ENCODE data around the gene MRPL40.

The MRPL40 gene

DNA sequence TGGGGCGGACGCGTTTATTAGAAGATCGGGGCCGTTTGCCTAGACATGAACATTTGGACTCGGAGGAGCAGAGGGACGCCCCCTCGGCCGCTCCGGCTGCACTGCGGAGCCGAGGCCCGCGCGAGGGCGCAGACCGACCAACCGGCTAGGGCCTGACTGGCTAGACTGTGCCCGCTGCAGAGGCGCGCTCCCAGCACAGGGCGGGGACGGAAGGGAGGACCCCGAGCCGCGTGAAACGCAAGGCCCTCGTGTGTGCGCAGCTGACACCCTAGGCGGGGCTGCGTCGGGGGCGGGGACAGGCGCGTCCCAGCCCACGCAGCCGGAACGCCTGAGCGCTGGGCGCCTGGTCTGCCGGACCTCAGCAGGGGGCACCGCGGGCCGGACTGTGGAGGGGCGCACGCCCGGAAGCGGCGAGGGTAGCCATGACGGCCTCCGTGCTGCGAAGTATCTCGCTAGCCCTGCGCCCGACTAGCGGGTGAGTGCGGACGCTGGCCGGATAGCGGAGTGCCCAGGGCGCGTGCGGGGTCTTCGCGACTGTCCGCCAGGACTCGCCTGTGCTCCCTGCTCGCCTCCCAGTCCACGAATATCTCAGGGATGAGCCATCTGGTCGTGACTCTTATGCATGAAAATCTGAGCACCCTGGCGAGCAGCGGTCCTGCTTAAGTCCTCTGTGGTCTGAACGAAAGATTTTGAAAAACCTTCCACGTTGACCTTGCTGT lies at the start of gene MRPL40:
Gene MRPL40 (plus strand): TSS at position 413 of the 719 bp plus-strand sequence. CDS start 10 bp downstream, at position 423.
- DNase-seq, result no peak

DNA sequence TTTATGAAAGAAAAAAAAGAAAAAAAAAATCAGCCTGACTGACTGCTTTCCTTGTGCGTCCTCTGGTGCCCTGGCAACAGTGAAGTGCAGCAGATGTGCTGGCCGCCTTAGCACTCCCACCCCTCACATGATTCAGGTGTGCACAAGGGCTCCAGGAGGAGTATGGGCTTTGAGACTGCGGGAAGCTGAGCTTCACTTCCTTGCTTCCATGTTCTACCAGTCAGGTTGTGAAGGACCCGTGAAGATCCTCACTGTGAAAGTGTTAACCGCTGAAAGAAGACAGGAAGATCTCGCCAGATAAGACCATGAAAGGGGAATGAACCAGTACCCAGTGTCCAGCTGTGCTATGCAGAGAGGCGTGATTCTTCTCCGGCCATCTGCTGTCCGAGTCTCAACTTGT lies 49.1 kb upstream of the MRPL40 start:
- no peak for DNase-seq

DNA sequence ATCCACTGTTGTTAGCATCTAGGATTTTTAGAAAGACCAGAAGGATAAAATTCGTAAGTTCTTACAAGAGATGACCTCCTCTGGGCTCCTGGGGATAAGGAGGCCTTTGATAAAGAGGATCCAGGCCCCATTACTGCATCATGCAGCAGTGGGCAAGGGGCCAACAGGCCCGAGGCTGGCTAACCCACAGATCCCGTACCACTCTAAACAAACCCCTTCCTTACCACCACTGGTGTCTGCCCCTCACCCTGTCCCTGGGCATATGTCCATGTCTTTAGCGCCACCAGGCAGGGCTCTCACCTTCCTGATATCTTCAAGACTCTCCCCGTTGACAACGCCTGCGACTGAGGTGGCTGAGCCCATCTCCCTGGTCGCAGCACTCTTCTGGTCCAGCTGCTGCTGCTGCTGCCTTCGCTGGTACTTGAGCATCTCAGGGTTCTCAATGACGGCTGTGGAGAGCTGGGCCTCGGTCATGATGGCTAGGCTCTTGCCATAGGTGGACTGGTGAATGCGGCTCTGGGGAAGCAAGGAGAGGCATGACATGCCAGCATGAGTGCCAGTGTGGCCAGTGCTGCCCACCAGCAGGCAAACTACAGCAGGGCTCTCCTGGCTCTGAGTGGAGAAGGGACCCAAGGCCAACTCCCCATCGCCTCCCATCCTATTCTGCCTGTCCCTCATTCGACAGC lies 47.0 kb upstream of the MRPL40 start:
- no peak for DNase-seq

DNA sequence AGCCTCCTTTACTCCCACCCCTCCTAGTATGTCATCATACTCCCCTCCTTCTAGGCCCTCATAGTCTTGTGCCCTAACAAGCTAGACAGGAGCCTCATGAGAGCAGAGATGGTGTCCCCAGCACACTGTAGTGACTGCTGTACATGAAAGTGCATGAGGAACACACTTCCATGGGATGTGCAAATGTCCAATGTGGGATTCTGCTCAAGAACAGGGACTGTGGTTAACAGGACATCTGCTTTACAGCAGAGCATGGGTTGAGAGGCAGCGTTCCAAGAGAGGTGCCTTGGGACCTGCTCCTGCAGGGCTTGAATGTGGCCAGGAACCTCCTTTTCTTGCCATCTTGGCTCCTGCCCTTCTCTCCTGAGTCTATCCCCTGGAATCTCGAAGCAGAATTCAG lies 46.1 kb upstream of the MRPL40 start:
- DNase-seq, result no peak

DNA sequence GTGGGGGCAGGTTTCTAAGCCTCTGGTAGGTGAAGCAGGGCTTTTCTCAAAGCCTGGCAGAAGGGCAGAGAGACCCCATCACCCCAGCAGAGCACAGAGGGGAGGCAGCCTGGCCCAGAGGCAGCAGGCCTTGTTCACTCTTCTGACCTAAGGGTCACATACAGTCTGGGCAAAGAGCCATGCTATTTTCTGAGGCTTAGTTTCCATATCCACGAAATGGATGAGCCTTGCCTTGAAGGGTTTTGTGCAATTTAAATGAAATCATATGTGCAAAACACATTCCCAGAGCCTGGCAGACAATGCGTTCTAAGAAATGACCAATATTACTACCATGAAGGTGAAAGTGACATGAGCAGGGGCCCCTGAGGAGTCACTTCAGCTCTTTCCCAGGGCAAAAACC lies 45.3 kb upstream of the MRPL40 start:
- no peak for DNase-seq

DNA sequence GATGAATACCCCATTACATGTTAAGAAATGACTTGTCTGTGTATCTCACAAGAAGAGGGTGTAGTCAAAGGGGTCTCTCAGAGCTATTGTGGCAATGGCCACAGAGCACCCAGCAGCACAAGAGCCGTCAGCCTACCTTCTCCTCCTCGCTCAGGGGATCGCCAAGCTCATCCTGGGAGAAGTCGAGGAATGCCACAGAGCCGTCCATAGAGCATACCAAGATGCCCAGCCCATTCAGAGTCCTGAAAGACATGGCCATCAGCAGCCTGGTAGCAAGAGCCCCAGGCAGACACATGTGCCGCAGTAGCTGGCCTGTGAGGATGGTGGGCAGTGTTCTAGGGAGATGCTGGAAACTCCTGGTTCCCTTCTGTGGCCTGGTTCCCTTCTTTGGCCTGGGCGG lies 44.8 kb upstream of the MRPL40 start:
- DNase-seq, result no peak

DNA sequence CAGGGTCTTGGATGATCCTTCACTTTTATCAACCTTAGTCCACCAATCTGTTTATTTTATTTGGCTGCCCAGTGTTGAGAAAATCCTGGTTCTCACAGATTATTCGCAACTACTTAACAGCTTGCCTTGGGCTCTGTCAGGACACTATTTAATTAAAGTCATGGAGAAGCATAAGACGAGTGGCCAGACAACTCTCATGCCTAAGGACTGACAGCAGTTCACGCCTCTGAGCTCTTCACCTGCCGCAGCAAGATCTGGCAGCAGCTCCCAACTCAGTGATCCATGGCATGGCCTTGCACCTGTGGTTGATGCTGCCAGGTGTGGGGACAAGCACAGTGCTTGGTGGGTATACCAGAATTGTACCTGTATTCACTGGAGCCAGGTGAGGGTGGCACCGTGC lies 38.6 kb upstream of the MRPL40 start:
- no peak for DNase-seq

DNA sequence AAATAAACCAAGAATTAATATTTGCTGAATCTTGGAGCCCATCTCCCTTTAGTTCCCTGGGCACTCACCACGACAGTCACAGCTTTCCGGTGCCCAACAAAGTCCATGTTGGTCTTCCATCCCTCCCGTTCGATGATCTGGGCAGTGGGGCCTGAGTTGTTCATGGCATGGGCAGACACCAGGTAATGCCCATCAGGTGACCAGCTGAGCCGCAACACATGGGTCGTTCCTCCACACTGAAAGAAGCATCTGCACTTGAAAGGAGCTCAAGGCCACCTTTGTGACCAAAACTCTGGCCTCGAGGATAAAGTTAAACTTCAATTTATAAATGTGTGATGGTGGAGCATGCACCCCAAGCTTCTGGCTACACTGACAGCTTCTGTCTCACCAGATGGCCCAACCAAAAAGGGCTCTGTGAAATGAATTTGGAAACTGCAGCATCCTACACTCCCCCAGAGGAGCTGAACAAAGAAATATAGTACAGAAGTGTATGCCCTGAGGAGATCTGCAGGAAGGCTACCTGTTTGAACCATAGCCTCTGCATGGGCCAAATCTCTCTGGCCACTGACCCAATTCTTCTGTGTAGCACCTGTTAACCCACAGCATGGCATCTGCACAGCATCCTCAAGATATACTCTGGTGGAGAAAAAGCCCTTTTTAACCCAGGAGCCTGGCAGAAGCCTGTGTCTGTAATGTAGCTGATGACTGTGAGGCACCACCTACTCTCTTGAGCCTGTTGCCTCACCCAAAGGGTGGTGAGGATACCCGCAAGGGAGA lies 37.9 kb upstream of the MRPL40 start:
- DNase-seq, result no peak

DNA sequence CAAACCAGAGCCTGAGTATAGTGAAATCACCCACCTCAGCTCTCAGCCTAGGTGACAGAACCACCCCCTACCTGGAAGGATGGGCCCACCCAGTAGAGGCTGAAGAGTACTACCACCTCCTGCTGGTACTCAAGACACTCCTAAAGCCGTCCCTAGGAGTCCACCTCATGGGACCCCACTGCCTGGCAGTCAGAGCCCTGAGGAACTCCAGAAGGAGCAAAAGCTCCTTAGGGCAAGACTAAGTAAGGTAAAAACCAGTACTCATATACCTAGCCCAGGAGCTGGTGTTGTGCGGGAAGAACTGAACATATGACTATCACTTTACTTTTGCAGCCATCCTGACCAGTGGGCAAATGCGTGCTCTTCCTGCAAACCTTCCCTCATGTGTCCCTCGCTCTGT lies 37.1 kb upstream of the MRPL40 start:
- DNase-seq, result no peak

DNA sequence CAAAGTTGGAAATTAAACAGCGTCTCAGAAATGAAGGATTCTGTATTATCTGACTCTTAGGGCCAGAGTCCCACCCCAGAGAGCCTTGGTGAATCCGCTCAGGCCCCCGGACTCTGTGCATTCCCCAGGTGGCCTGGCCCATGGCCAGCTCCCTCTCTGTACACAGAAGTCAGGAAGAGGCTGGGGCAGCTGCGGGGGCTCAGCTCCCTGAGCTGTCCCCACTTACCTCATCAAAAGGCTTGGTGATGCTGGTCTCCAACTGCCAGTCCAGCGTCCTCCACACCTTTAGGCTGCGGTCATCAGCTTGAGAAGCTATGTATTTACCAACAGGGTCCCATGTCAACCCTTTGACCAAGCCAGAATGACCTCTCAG lies 35.8 kb upstream of the MRPL40 start:
- no peak for DNase-seq

DNA sequence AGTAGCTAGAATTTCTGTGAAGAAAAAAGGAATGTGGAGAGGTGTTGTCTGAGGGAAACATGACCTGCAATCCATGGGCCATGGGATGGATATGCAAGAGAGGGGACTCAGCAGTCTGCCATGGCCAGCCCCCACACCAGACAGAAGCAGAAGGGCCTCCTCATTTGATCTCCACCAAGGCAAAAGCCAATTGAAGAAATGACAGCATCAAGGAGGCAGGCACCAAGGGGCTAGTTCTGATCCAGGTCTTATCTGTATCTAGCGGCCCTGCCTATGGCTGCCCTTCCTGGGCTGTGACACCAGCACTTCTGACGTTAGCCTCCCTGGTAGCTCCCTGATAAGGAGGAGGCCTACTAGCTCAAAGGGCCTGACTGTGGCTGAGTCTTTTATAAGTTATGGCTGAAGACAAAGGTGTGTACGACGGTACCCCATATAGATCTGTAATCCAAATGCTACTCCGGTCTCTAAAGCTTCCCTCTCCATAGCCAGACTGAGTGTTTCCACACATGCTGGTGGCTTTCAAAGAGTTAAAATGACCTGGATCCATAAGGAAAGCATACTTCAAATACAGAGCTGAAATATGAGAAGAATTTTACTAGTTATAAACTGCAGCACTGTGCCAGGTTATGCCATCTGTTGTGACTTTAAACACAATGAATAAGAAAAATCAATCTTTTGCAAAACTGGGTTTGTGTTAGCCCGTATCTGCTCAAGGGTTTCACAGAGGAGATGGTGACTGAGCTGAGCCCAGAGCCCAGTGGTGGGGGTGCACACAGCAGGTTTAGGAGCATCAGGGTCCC lies 35.2 kb upstream of the MRPL40 start:
- DNase-seq, result no peak

DNA sequence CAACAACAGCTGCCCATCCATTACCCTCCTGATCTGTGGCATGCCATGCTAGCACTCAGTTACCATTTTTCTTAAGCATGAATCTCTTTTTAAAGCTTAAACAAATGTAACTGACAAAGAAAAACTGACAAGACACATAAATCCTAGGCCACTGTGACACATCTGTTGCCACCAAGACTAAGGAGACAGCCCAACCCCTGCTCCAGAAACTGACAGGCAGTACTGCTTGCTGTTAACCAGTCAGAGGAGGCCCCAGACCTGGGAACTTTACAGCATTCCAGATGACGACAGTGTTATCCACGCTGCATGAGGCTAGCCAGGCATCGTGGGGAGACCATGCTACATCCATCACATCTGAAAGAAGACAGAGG lies 34.6 kb upstream of the MRPL40 start:
- no peak for DNase-seq

DNA sequence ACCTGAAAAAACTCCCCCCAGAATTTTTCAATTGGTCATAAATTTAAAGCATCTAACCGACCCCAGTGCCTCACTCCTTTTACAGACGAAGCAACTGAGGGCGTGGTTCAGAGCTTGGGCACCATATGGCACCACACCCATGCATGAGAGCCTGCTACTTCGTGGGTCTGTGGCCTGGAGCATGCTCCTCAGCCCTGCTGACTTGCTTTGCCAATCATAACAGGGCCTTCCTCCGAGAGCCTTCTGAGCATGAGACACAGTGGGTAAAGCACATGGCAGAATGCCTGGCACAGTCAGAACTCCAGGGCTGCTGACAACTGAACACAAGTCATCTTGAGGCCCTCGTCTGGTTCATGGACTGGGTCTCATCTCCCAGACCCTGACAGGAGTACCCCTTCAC lies 34.1 kb upstream of the MRPL40 start:
- no peak for DNase-seq

DNA sequence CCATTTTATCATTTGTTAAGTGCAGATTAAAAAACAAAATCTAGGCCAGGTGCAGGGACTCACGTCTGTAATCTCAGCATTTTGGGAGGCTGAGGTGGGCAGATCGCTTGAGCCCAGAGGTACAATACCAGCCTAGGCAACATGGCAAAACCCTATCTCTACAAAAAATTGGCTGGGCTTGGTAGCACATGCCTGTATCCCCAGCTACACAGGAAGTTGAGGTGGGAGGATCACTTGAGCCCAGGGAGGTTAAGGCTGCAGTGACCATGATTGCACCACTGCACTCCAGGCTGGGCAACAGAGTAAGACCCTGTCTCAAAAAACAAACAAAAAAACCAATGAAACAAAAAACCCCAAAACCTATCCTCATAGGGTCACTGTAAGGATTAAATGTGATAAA lies 33.7 kb upstream of the MRPL40 start:
- no peak for DNase-seq

DNA sequence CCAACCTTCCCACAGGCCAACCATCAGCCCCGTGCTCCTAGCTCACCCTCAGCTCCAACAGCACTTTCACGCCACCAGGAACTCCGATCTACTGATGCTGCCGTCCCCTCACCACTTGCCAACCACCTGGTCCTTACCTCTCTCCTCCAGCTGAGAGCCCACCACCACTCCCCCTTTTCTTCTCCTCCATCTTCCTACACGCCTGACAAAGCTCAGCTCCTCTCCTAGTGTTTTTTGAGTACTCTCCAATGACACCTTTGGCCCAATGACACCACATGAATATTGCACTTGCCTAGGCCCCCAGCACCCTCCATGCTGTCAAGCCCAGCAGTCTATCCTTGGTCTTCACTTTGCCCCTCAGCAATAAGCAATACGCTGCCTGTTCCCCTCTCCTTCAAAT lies 31.5 kb upstream of the MRPL40 start:
- no peak for DNase-seq

DNA sequence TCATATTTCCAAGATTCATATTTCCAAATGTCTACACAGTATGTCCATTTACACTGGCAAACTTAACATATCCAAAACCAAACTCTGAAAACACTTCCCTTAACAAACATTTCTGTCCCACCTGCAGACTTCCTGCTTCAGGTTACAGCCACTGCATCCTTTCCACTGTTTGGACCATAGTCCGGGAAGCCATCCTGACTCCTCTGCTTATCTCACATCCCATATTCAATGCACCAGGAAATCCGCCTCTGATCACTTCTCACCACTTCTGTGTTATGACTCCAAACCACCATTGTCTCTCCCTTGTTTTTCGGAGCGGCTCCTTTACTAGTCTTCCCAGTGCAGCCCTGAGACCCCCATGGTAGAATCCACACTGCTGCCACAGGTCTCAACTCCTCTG lies 30.9 kb upstream of the MRPL40 start:
- no peak for DNase-seq

DNA sequence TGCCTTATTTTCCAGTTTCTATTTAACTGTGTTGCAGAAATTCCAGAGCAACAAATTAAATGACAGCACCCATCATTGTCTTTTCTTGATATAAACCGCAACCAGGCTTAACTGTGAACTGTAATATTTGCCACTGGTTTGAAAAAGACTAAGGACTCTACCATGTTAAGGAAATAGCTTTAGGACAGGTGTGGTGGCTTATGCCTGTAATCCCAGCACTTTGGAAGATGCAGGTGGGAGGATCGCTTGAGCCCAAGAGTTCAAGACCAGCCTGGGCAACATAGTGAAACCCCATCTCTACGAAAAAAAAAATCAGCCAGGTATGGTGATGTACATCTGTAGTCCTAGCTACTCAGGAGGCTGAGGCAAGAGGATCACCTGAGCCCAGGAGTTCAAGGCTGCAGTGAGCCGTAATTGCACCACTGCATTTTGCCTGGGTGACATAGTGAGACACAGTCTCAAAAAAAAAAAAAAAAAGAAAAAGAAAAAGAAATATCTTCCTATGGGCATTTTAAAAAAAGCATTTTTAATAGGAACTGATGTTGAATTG lies 29.6 kb upstream of the MRPL40 start:
- no peak for DNase-seq

DNA sequence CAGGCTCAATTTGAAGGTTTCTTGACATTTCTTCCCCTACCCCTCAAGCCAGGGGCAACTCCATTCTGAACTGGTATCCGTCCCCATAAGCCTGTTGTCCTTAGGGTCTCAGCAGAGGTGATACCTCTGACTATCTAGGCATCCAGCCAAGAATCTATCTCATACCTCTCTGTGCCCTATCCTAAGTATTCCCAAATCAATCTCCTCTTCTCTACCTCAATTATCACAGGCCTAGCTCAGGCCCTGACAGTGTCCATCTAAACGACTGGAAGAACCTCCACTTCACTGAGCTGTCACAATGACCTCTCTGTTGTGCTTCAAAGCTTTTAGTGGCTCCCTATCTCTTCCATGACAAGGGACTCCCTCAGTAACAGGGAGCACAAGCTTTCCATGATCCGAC lies 27.7 kb upstream of the MRPL40 start:
- DNase-seq, result no peak

DNA sequence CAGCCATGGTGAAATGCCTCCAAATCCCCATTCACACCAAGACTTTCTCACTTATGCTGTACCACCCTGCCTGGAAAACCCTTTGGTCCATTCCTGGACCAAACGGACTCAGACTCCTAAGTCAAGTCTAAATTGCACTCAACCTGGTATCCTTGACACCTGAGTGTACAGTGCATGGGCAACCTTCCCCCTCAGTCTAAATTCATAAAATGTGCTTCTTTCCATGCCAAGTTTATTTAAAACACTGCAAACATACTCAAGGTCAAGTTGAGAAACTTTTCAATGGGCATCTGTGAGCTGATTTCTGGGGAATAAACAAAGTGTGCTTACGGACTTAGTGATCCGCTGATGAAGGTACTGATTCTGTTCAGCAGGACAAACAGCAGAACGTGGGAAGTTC lies 27.2 kb upstream of the MRPL40 start:
- DNase-seq, result no peak

DNA sequence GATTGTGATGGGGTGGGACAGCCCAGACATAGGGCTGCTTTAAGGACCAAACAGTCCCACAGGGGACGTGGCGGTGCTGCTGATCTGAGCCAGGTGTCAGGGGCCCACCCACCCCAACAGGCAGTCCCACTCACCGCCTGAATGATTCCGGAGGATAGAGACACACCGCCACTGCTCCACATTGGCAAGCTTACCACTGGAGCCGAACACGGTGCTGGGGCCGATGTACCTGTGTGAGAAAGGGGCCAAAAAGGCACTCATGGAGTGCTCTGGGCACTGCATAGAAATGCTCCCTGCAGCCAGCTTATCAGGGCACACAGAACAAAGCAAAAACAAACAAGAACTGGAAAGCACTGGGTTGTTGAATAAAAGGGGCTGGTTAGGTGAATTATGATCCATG lies 26.7 kb upstream of the MRPL40 start:
- DNase-seq, result no peak

DNA sequence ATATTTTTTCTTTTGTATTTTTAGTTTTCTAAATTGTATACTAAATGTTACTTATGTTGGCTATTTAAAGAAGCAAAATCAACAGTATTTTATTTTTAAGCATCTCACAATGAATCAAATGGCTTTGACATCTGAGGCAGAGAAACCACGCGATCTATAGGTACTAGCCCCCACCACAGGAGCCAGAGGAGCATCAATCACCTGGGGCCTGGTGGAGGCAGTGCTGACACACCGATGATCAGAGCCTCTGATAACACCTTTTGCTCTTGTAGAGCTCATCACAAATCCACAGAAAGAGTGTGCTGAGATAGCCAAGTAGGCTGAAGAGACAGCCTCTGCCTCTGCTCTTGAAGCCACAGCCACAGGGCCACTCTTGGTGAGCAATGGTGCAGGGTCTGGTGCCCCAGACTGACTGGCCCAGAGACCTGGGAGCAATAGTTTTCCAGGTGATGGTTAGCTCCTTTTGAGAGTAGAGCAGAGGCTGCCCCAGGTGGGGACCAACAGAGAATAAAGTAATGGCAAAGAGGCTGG lies 26.0 kb upstream of the MRPL40 start:
- no peak for DNase-seq

DNA sequence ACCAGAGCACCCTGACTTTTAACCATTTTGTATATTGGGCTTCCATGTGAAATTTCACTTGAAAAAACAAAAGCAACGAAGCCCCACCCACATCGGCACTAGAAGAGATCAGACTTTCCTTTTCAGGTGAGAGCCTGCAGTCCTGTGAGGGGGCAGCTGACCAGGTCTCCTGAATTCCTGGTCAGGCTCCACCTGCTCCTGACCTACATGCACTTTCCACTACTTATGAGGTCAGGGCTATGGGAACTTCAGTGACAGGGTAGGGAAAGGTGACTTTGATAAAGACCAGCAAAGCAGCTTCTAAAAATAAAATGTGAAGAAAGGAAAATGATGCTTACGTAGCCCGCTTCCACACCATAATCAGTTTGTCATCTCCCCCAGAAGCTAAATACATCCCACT lies 25.5 kb upstream of the MRPL40 start:
- DNase-seq, result no peak

All from NCI-H187 treated with DMSO at 0.1 percent for 48 hours (cell line).